HG02642 (cell line): ENCODE results near the gene CNST.

Experiments used
- ATAC-seq: cut with Tn5 transposase; IDR thresholded peaks from one replicate; pipeline ENCODE4 v1.9.1; 2021; ENCODE audit warnings: mild to moderate bottlenecking; ENCODE audit not compliant: unreplicated experiment, poor library complexity

CNST gene

GRCh38 chr1:246566128-246566812 lies at the start of gene CNST, which contains the start of gene TFB2M:
Gene CNST, plus strand, starts transcription at chr1:246566456. Its CDS starts 25,107 bp downstream, at chr1:246591563.
Gene TFB2M, minus strand, starts transcription at chr1:246566261. Its CDS starts 123 bp downstream, at chr1:246566138.
- ATAC-seq, result peak; percentile 94

GRCh38 chr1:246517391-246517790 lies 48.9 kb upstream of the CNST start:
- no peak for ATAC-seq

GRCh38 chr1:246518456-246519205 lies 47.6 kb upstream of the CNST start:
- no peak for ATAC-seq

GRCh38 chr1:246519514-246519913 lies 46.7 kb upstream of the CNST start:
- ATAC-seq, result no peak

GRCh38 chr1:246526380-246526779 lies 39.9 kb upstream of the CNST start:
- no peak for ATAC-seq

- no peak for ATAC-seq
Measured at GRCh38 chr1:246526915-246527314, 39.3 kb upstream of the CNST start.

GRCh38 chr1:246527402-246528088 lies 38.7 kb upstream of the CNST start:
- no peak for ATAC-seq

GRCh38 chr1:246528933-246529731 lies 37.1 kb upstream of the CNST start:
- ATAC-seq, result no peak

- no peak for ATAC-seq
Measured at GRCh38 chr1:246530482-246530881, 35.8 kb upstream of the CNST start.

GRCh38 chr1:246532519-246532918 lies 33.7 kb upstream of the CNST start:
- no peak for ATAC-seq

- ATAC-seq, result no peak
Measured at GRCh38 chr1:246533371-246533905, 32.8 kb upstream of the CNST start.

GRCh38 chr1:246534114-246534513 lies 32.1 kb upstream of the CNST start:
- no peak for ATAC-seq

- ATAC-seq, result no peak
Measured at GRCh38 chr1:246537441-246537840, 28.8 kb upstream of the CNST start.

- no peak for ATAC-seq
Measured at GRCh38 chr1:246537887-246538286, 28.4 kb upstream of the CNST start.

- no peak for ATAC-seq
Measured at GRCh38 chr1:246540738-246541491, 25.3 kb upstream of the CNST start.

GRCh38 chr1:246544001-246544400 lies 22.3 kb upstream of the CNST start:
- ATAC-seq, result no peak

- ATAC-seq, result no peak
Measured at GRCh38 chr1:246549665-246550064, 16.6 kb upstream of the CNST start.

- ATAC-seq, result no peak
Measured at GRCh38 chr1:246550402-246550801, 15.9 kb upstream of the CNST start.

GRCh38 chr1:246552110-246552509 lies 14.1 kb upstream of the CNST start:
- ATAC-seq, result no peak
